ENCODE results near the gene ATXN1L. TPM values are rescaled to one million over a fixed set of nuclear protein-coding genes. Genes with fewer than 3 reads are reported as not detected.

Gene ATXN1L
- total and polyA plus RNA-seq, 12 donors: 6.0 to 24.2 (median 18.0) TPM

DNA sequence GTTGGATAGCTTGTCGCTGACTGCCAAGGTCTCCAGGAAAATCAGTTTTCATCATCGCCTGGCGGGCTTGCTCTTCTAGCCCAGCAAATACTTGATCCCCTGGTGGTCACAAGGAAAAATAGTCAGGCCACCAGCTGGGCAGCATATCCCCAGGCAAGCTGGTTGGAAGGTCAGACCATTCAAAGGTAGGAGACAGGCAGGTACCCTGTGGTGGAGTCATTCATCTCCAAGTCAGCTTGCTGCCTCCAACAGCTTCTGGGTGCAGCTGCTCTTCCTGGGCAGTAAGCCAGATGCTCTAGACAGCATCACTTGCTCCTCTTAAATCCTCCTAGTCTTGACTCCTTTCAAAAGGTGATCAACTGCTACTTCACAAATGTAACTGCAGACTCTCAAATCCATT is 22.2 kb downstream of the ATXN1L start:
- H3K4me3 ChIP-seq: no peak overlapping the region
- H3K27me3 ChIP-seq: no peaks in the 10 kb centered on the region
- H3K36me3 ChIP-seq: peaks cover 0 to 94% (median 14%) of the 10 kb centered on the region in 9 donors
- TF ChIP-seq CTCF (IDR thresholded peaks at IDR 0.05): no peak
- H3K27ac ChIP-seq: no peak overlapping the region
- H3K4me1 ChIP-seq: no peaks in the 10 kb centered on the region
- intact Hi-C loops (cut with DNase I): no loop called here
- no peaks in the 10 kb centered on the region for H3K9me3 ChIP-seq
- ATAC-seq: no peak
- 92 to 94% methylated on average over 3 of the region's 3 CpGs for WGBS, 2 donors
- DNase-seq: no peak

GRCh38 chr16:71869089-71869488 is 23.3 kb downstream of the ATXN1L start:
- intact Hi-C loops (cut with DNase I): no loop called here
- ATAC-seq: peak in 6 of 8 donors; percentile 29 to 83 (median 43)

DNA sequence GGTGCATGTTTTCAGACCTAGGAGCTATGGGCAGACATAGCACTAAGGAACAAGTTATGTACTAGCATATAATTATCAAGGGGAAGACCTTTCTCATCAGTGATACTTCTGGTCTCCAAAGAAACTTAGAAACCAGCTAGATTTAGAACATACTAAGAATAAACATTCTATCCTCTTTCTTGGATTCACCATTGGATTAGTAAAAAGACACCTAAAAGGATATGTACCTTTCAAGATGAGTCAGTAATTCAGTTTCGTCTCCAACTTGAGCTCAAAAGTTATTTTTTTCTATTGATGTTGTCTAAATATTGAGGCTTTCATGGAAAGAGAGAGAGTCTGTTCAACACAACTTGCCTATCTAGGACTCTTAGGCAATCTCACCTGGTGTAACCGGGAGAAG is 25.0 kb downstream of the ATXN1L start:
- peaks cover 0 to 87% (median 8%) of the 10 kb centered on the region in 9 donors for H3K36me3 ChIP-seq
- no peak for ATAC-seq
- intact Hi-C loops (cut with DNase I): no loop called here

More at GRCh38 chr16:71869089-71869488, 23.3 kb downstream of the ATXN1L start:
- no peaks in the 10 kb centered on the region for H3K27me3 ChIP-seq
- H3K27ac ChIP-seq: no peak overlapping the region
- DNase-seq: no peak
- H3K9me3 ChIP-seq: no peaks in the 10 kb centered on the region
- TF ChIP-seq CTCF (IDR thresholded peaks at IDR 0.05): no peak
- H3K4me1 ChIP-seq: no peaks in the 10 kb centered on the region
- 77 to 78% methylated on average over 1 of the region's 1 CpG for WGBS, 2 donors
- H3K4me3 ChIP-seq: no peak overlapping the region
- peaks cover 0 to 88% (median 8%) of the 10 kb centered on the region in 9 donors for H3K36me3 ChIP-seq

GRCh38 chr16:71873199-71873598 is 27.4 kb downstream of the ATXN1L start:
- no peak overlapping the region for H3K27ac ChIP-seq
- 90 to 94% methylated on average over 4 of the region's 4 CpGs for WGBS, 2 donors
- intact Hi-C loops (cut with DNase I): no loop called here
- H3K36me3 ChIP-seq: peaks cover 0 to 87% (median 8%) of the 10 kb centered on the region in 9 donors
- no peak overlapping the region for H3K4me3 ChIP-seq
- H3K4me1 ChIP-seq: no peaks in the 10 kb centered on the region
- TF ChIP-seq CTCF (IDR thresholded peaks at IDR 0.05): no peak
- ATAC-seq (no peak), DNase-seq (no peak)
- H3K9me3 ChIP-seq: no peaks in the 10 kb centered on the region
- no peaks in the 10 kb centered on the region for H3K27me3 ChIP-seq

More for the DNA sequence above, 25.0 kb downstream of the ATXN1L start:
- Histone ChIP-seq H3K4me1 (no peaks in the 10 kb centered on the region), H3K27me3 (no peaks in the 10 kb centered on the region), H3K27ac (no peak overlapping the region), H3K9me3 (no peaks in the 10 kb centered on the region), H3K4me3 (no peak overlapping the region)
- TF ChIP-seq CTCF (IDR thresholded peaks at IDR 0.05): no peak
- no peak for DNase-seq
- 95 to 96% methylated on average over 2 of the region's 2 CpGs for WGBS, 2 donors

Measured in heart right ventricle (tissue), 16 donors.